ENCODE results near the gene NINJ2. TPM values are rescaled to one million over a fixed set of nuclear protein-coding genes. Genes with fewer than 3 reads are reported as not detected.
"Not testable (repeated sequence)": the region's sequence is repeated elsewhere in the genome, so short reads cannot be mapped to it uniquely, and the experiment has no call there.

The NINJ2 gene
- total RNA-seq, 6 experiments from 2014 or later, result 6.4 to 17.7 (median 12.5) TPM

- ATAC-seq, result no peak
- H3K36me3 ChIP-seq, result no peaks in the 10 kb centered on the region
- intact Hi-C loops (cut with DNase I), result loop anchor here (10.0 kb wide), 1 partner anchor 59 kb away; no protein-coding TSS in a partner anchor
- WGBS (ENCODE audit: insufficient coverage, low coverage, low lambda C conversion rate, missing lambda C conversion rate), result 65% methylated on average over 6 of the region's 6 CpGs
- no peaks in the 10 kb centered on the region for H3K9me3 ChIP-seq
- H3K4me3 ChIP-seq, result peak overlapping the region in 1 of 3 donors; percentile 72
- H3K27me3 ChIP-seq, result no peaks in the 10 kb centered on the region
- H3K4me1 ChIP-seq, result peaks cover 4 to 43% (median 23%) of the 10 kb centered on the region in 4 donors
- peak overlapping the region in 2 of 3 donors; percentile 96 to 97 for H3K27ac ChIP-seq
- DNase-seq, result no peak
- TF ChIP-seq POLR2A (IDR thresholded peaks at IDR 0.05), result no peak
- TF ChIP-seq, protein P1, sequence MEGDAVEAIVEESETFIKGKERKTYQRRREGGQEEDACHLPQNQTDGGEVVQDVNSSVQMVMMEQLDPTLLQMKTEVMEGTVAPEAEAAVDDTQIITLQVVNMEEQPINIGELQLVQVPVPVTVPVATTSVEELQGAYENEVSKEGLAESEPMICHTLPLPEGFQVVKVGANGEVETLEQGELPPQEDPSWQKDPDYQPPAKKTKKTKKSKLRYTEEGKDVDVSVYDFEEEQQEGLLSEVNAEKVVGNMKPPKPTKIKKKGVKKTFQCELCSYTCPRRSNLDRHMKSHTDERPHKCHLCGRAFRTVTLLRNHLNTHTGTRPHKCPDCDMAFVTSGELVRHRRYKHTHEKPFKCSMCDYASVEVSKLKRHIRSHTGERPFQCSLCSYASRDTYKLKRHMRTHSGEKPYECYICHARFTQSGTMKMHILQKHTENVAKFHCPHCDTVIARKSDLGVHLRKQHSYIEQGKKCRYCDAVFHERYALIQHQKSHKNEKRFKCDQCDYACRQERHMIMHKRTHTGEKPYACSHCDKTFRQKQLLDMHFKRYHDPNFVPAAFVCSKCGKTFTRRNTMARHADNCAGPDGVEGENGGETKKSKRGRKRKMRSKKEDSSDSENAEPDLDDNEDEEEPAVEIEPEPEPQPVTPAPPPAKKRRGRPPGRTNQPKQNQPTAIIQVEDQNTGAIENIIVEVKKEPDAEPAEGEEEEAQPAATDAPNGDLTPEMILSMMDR (IDR thresholded peaks at IDR 0.05), result no peak
Measured at GRCh38 chr12:644303-644639, 19.0 kb downstream of the NINJ2 start.

- H3K9me3 ChIP-seq, result no peaks in the 10 kb centered on the region
- H3K4me3 ChIP-seq, result peak overlapping the region; percentile 64 to 74 (median 72)
- WGBS (ENCODE audit: insufficient coverage, low coverage, low lambda C conversion rate, missing lambda C conversion rate), result 31% methylated on average over 14 of the region's 33 CpGs
- TF ChIP-seq POLR2A (IDR thresholded peaks at IDR 0.05), result no peak
- TF ChIP-seq, protein P1 (IDR thresholded peaks at IDR 0.05), result no peak
- H3K27me3 ChIP-seq, result no peaks in the 10 kb centered on the region
- DNase-seq (no peak), ATAC-seq (peak in 1 of 4 donors; percentile 0)
- H3K27ac ChIP-seq, result peak overlapping the region; percentile 90 to 97 (median 96)
- H3K36me3 ChIP-seq, result no peaks in the 10 kb centered on the region
- H3K4me1 ChIP-seq, result peaks cover 4 to 43% (median 23%) of the 10 kb centered on the region in 4 donors
- intact Hi-C loops (cut with DNase I), result loop anchor here (10.0 kb wide), 1 partner anchor 59 kb away; no protein-coding TSS in a partner anchor
Measured at GRCh38 chr12:643475-644302, 19.6 kb downstream of the NINJ2 start.

DNA sequence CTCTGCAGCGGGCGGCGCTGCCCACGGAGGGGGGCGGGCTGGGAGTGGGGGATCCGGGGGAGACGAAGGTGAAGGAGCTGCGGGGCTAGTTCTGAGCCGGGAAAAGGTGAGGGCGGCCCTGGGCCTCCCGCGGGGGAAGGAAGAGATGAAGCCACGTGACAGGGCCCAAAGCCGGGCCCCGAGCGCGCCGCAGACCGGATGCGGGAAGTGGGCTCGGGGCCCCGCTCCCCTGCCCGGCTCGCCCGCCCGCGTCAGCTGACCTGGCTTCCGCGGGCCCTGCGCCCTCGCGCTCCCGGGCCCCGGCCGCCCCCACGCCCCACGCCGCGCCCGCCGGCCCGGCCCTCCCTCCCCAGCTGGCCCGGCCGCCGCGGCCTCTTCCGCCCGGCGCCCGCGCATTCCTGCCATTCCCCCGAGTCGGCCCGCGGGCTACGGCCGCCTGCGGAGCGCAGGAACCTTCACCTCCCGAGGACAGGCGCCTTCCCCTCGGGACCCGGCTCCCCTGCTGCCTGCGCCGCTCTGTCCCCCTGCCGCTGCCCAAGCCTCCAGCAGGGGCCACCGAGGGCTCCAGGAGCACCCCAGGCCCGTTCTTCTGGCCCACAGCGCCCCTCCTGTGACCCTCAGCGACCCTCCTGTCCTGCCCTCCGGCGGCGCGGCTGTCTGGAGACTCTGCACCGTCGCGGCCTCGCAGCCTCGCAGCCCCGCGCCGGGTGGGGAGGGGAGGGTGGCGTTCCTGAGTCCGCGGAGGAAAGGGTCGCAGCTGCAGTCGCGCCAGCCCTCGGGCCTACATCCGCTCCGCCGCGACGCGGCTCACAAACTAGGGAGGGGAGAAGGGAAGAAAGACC lies 20.4 kb downstream of the NINJ2 start:
- Histone ChIP-seq H3K36me3 (no peaks in the 10 kb centered on the region), H3K4me1 (peaks cover 4 to 43% (median 23%) of the 10 kb centered on the region in 4 donors), H3K4me3 (peak overlapping the region; percentile 64 to 74 (median 72)), H3K27ac (peak overlapping the region; percentile 90 to 97 (median 96)), H3K27me3 (no peaks in the 10 kb centered on the region), H3K9me3 (no peaks in the 10 kb centered on the region)
- ATAC-seq, result peak; percentile 44 to 71 (median 67)
- intact Hi-C loops (cut with DNase I), result loop anchor here (10.0 kb wide), 1 partner anchor 58 kb away; no protein-coding TSS in a partner anchor
- WGBS (ENCODE audit: insufficient coverage, low coverage, low lambda C conversion rate, missing lambda C conversion rate), result 0% methylated on average over 15 of the region's 95 CpGs
- peak; percentile 87 to 88 (median 87) for DNase-seq
- TF ChIP-seq, protein P1 (IDR thresholded peaks at IDR 0.05), result peak in 3 of 4 donors; percentile 18 to 33 (median 32)
- TF ChIP-seq POLR2A (IDR thresholded peaks at IDR 0.05), result peak; percentile 62

DNA sequence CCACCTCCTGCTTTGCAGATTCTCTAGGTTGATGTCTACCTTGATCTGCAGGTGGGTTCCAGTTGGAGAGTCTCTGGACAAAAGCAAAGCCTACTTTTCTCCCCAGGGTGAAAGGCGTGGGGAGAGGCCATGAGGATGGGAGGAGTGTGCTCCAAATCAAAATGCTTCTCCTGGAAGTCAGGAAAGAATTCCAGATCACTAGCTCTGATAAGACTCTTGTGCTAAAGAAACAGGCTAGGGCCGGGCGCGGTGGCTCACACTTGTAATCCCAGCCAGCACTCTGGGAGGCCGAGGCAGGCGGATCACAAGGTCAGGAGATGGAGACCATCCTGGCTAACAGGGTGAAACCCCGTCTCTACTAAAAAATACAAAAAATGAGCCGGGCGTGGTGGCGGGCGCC lies 21.9 kb downstream of the NINJ2 start:
- H3K4me1 ChIP-seq, result peaks cover 4 to 32% (median 19%) of the 10 kb centered on the region in 4 donors
- ATAC-seq, H3K27me3 ChIP-seq, DNase-seq, H3K36me3 ChIP-seq, H3K27ac ChIP-seq, H3K9me3 ChIP-seq, H3K4me3 ChIP-seq: not testable (repeated sequence)
- intact Hi-C loops (cut with DNase I), result loop anchor here (10.0 kb wide), 1 partner anchor 57 kb away; no protein-coding TSS in a partner anchor
- WGBS (ENCODE audit: insufficient coverage, low coverage, low lambda C conversion rate, missing lambda C conversion rate), result 100% methylated on average over 10 of the region's 11 CpGs

Measured in right lobe of liver (tissue), 6 donors.